ENCODE measurements around the gene RCAN2. TPM values are rescaled to one million over a fixed set of nuclear protein-coding genes. Genes with fewer than 3 reads are reported as not detected.
A peak's percentile ranks its signal among the peaks of the same experiment; 100 is the strongest.

Gene RCAN2
- total and polyA plus RNA-seq, 8 donors = 2.5 to 35.8 (median 3.1) TPM

DNA sequence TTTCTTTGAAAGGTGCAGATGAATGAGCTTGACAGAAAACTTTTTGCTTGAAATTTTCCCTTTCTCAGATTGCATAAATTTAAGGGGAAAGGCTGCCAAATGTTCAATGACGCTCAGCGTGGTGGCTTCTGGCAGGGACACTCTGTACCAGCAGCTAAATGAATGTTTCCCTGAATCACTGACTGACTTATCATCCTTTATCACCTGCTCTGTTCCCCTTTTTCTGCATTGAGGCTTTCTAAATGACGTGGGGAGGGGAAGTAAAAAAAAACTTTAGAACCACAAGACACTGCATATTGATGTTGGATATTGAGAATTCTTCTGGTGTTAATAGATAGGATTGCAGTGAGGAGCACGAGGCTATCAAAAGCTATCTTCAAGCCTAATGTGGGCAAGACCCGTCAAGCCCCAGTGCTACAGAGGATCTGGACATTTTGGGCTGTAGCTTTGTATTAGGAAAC, 273.5 kb downstream of the RCAN2 start:
- Histone ChIP-seq H3K4me1 (no peaks in the 10 kb centered on the region), H3K27ac (no peak overlapping the region), H3K27me3 (no peaks in the 10 kb centered on the region), H3K36me3 (no peaks in the 10 kb centered on the region), H3K9me3 (no peaks in the 10 kb centered on the region), H3K4me3 (no peak overlapping the region)
- DNase-seq (no peak), ATAC-seq (no peak)
- intact Hi-C loops (cut with DNase I) = no loop called here
- TF ChIP-seq, protein P1, sequence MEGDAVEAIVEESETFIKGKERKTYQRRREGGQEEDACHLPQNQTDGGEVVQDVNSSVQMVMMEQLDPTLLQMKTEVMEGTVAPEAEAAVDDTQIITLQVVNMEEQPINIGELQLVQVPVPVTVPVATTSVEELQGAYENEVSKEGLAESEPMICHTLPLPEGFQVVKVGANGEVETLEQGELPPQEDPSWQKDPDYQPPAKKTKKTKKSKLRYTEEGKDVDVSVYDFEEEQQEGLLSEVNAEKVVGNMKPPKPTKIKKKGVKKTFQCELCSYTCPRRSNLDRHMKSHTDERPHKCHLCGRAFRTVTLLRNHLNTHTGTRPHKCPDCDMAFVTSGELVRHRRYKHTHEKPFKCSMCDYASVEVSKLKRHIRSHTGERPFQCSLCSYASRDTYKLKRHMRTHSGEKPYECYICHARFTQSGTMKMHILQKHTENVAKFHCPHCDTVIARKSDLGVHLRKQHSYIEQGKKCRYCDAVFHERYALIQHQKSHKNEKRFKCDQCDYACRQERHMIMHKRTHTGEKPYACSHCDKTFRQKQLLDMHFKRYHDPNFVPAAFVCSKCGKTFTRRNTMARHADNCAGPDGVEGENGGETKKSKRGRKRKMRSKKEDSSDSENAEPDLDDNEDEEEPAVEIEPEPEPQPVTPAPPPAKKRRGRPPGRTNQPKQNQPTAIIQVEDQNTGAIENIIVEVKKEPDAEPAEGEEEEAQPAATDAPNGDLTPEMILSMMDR (IDR thresholded peaks at IDR 0.05) = no peak

DNA sequence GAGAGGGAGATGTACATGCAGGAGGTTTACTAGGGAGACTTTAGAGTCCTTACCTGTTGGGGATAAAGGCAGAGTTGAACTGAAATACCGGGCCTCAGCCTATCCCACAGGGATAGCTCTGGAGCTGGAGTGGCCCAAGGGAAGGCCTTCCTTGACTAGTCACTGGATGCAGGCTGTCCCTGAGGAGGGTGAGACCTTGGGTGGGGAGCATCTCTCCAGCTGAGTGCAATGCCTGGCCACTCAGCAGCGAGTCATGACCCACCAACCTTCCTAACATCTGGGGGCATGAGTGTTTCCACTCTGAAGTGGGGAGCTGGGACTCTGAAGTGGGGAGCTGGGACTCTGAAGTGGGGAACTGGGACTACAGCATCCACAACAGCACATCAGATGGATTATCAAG, 274.4 kb downstream of the RCAN2 start:
- no peaks in the 10 kb centered on the region for H3K4me1 ChIP-seq
- no peaks in the 10 kb centered on the region for H3K36me3 ChIP-seq
- H3K9me3 ChIP-seq = no peaks in the 10 kb centered on the region
- TF ChIP-seq, protein P1 (IDR thresholded peaks at IDR 0.05) = no peak
- ATAC-seq (no peak), DNase-seq (no peak)
- H3K4me3 ChIP-seq = no peak overlapping the region
- H3K27ac ChIP-seq = no peak overlapping the region
- no peaks in the 10 kb centered on the region for H3K27me3 ChIP-seq
- intact Hi-C loops (cut with DNase I) = no loop called here

DNA sequence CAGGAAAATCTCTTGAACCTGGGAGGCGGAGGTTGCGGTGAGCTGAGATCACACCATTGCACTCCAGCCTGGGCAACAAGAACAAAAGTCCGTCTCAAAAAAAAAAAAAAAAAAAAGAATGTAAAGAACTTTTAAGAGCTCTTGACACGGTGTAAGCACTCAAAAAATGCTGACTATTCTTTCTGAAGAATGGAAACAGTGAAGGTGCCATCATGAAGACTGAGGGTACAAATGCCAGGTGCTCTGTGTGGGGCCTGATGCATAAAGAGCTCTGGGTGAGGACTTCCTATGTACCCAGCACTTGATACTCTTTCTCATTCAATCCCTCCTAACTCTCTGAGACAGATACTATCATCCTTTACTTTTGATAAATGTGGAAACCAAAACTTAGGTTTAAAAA, 275.5 kb downstream of the RCAN2 start:
- DNase-seq = no peak
- Histone ChIP-seq H3K36me3 (no peaks in the 10 kb centered on the region), H3K4me3 (no peak overlapping the region), H3K27me3 (no peaks in the 10 kb centered on the region), H3K4me1 (no peaks in the 10 kb centered on the region), H3K9me3 (no peaks in the 10 kb centered on the region), H3K27ac (no peak overlapping the region)
- peak; percentile 83 for ATAC-seq
- intact Hi-C loops (cut with DNase I) = no loop called here
- TF ChIP-seq, protein P1 (IDR thresholded peaks at IDR 0.05) = no peak

DNA sequence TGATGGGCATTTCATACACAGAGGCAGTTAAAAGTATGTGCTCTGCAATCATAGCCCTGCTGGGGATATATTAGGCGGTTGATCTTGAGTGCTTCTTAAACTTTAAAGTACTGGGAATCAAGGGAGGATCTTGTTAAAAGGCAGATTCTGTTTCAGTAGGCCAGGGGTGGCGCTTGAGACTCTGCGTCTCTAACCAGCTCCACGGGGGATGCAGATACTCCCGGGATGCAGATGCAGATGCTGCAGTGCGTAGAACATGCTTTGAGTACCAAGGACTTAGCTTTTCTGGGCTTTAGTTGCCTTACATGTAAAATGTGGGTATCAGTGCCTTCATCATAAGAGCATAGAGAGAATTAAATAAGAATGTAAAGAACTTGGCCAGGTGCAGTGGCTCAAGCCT, 276.0 kb downstream of the RCAN2 start:
- Histone ChIP-seq H3K4me1 (no peaks in the 10 kb centered on the region), H3K27ac (no peak overlapping the region), H3K36me3 (no peaks in the 10 kb centered on the region), H3K9me3 (no peaks in the 10 kb centered on the region), H3K4me3 (no peak overlapping the region), H3K27me3 (no peaks in the 10 kb centered on the region)
- DNase-seq (no peak), ATAC-seq (peak; percentile 65)
- intact Hi-C loops (cut with DNase I) = no loop called here
- TF ChIP-seq, protein P1 (IDR thresholded peaks at IDR 0.05) = no peak

DNA sequence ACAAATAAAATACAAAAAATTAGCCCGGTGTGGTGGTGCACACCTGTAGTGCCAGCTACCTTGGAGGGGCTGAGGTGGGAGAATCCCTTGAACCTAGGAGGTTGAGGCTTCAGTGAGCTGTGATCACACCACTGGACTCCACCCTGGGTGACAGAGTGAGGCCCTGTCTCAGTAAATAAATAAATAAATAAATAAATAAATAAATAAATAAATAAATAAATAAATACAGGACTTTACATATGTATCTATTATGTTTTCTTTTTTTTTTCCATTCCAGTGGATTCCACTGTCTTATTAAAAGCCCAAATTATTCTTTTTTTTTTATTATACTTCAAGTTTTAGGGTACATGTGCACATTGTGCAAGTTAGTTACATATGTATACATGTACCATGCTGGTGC, 279.3 kb downstream of the RCAN2 start:
- no peak overlapping the region for H3K27ac ChIP-seq
- no peak overlapping the region for H3K4me3 ChIP-seq
- no peaks in the 10 kb centered on the region for H3K36me3 ChIP-seq
- H3K27me3 ChIP-seq = no peaks in the 10 kb centered on the region
- intact Hi-C loops (cut with DNase I) = no loop called here
- ATAC-seq (no peak), DNase-seq (no peak)
- H3K4me1 ChIP-seq = no peaks in the 10 kb centered on the region
- TF ChIP-seq, protein P1 (IDR thresholded peaks at IDR 0.05) = no peak
- H3K9me3 ChIP-seq = no peaks in the 10 kb centered on the region
